PC-9 (cell line): ENCODE results near the gene NDST1.

Experiments
- EZH2 ChIP-seq: fragments of 200-600 bp; sonication (generic); IDR thresholded peaks from 2 replicates; pipeline ENCODE4 v1.8.0; 2017; ENCODE audit warnings: antibody characterized with exemption, low read depth
- TF ChIP-seq, protein P1 (sequence below): fragments of 200-600 bp; sonication (generic); conservative IDR thresholded peaks from 2 replicates; pipeline ENCODE4 v1.6.1; 2017; ENCODE audit warnings: mixed run types, antibody characterized with exemption, mild to moderate bottlenecking, moderate library complexity

DNA sequence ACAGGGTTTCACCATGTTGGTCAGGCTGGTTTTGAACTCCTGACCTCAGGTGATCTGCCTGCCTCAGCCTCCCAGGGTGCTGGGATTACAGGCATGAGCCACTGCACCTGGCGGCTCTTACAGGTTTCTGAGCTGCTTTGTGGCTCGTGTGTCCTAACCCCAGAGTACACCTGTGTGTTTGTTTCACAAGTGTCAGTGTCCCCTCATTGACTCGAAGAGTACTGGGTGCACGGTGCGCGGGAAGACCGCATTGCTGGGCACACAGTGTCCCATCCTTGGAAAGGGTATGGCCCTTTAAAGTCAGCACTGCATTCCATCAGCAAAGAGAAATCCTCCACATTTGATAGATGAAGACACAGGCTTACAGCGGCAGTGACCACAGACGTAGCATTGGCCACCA is 23.8 kb downstream of the NDST1 start:
- TF ChIP-seq, protein P1, sequence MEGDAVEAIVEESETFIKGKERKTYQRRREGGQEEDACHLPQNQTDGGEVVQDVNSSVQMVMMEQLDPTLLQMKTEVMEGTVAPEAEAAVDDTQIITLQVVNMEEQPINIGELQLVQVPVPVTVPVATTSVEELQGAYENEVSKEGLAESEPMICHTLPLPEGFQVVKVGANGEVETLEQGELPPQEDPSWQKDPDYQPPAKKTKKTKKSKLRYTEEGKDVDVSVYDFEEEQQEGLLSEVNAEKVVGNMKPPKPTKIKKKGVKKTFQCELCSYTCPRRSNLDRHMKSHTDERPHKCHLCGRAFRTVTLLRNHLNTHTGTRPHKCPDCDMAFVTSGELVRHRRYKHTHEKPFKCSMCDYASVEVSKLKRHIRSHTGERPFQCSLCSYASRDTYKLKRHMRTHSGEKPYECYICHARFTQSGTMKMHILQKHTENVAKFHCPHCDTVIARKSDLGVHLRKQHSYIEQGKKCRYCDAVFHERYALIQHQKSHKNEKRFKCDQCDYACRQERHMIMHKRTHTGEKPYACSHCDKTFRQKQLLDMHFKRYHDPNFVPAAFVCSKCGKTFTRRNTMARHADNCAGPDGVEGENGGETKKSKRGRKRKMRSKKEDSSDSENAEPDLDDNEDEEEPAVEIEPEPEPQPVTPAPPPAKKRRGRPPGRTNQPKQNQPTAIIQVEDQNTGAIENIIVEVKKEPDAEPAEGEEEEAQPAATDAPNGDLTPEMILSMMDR = no peak
- no peak for TF ChIP-seq EZH2
